Loucy (cell line): ENCODE measurements around the gene CHN2.

Source experiments
- H2AFZ ChIP-seq: fragments of 200-600 bp; sonication (generic); 2 replicates; pipeline ENCODE4 v1.6.0; 2016; ENCODE audit warnings: antibody characterized with exemption, mild to moderate bottlenecking, low read length, moderate library complexity
- H3F3A ChIP-seq: fragments of 200-600 bp; 2 replicates; pipeline ENCODE4 v1.6.0; 2016; ENCODE audit warnings: antibody characterized with exemption, low read depth, mild to moderate bottlenecking
- H3K27me3 ChIP-seq: fragments of 200-600 bp; sonication (generic); 2 replicates; pipeline ENCODE4 v1.6.1; 2014; ENCODE audit warnings: low read length, mild to moderate bottlenecking; ENCODE audit not compliant: insufficient read depth, poor library complexity, severe bottlenecking
- H3K36me3 ChIP-seq: fragments of 200-600 bp; sonication (generic); 2 replicates; pipeline ENCODE4 v1.6.1; 2016; ENCODE audit warnings: low read length; ENCODE audit not compliant: insufficient read depth
- H3K4me1 ChIP-seq: fragments of 200-600 bp; sonication (generic); 2 replicates; pipeline ENCODE4 v1.5.1; 2014; ENCODE audit warnings: low read length, mild to moderate bottlenecking; ENCODE audit not compliant: insufficient read depth, poor library complexity, severe bottlenecking
- H3K4me2 ChIP-seq: fragments of 200-600 bp; sonication (generic); 2 replicates; pipeline ENCODE4 v1.6.0; 2014; ENCODE audit warnings: antibody characterized with exemption, low read length, low read depth, mild to moderate bottlenecking; ENCODE audit not compliant: poor library complexity, severe bottlenecking
- H3K4me3 ChIP-seq: fragments of 200-600 bp; sonication (generic); 2 replicates; pipeline ENCODE4 v1.5.1; 2014; ENCODE audit warnings: low read length, mild to moderate bottlenecking, mixed read lengths; ENCODE audit not compliant: poor library complexity, severe bottlenecking
- H3K79me2 ChIP-seq: fragments of 200-600 bp; sonication (generic); 2 replicates; pipeline ENCODE4 v1.6.1; 2014; ENCODE audit warnings: low read length; ENCODE audit not compliant: insufficient read depth
- H3K9ac ChIP-seq: fragments of 200-600 bp; sonication (generic); 2 replicates; pipeline ENCODE4 v1.6.0; 2014; ENCODE audit warnings: mild to moderate bottlenecking, low read depth, low read length, moderate library complexity; ENCODE audit not compliant: poor library complexity, severe bottlenecking
- H3K9me2 ChIP-seq: fragments of 200-600 bp; sonication (generic); replicated peaks from 2 replicates; pipeline ENCODE4 v1.6.1; 2016; ENCODE audit warnings: low read depth, low read length, mixed read lengths
- H3K9me3 ChIP-seq: fragments of 200-600 bp; sonication (generic); 2 replicates; pipeline ENCODE4 v1.6.1; 2014; ENCODE audit warnings: mild to moderate bottlenecking, antibody characterized with exemption, low read length, low read depth; ENCODE audit not compliant: insufficient read depth
- H4K20me1 ChIP-seq: fragments of 200-600 bp; sonication (generic); 2 replicates; pipeline ENCODE4 v1.6.0; 2014; ENCODE audit warnings: antibody characterized with exemption, low read length, mild to moderate bottlenecking; ENCODE audit not compliant: insufficient read depth, poor library complexity, severe bottlenecking
- CTCF ChIP-seq: fragments of 200-600 bp; sonication (generic); conservative IDR thresholded peaks from 2 replicates; pipeline ENCODE4 v1.5.1; 2014; ENCODE audit warnings: mild to moderate bottlenecking, antibody characterized with exemption, low read length
- EZH2phosphoT487 ChIP-seq: fragments of 200-600 bp; IDR thresholded peaks from 2 replicates; pipeline ENCODE4 v1.6.1; 2018; ENCODE audit warnings: antibody characterized with exemption, mild to moderate bottlenecking, moderate library complexity, borderline replicate concordance

The CHN2 gene

GRCh38 chr7:29291723-29292618, 97.4 kb downstream of the CHN2 start:
- no peak overlapping the region for H2AFZ ChIP-seq
- no peaks in the 10 kb centered on the region for H3K79me2 ChIP-seq
- H4K20me1 ChIP-seq: no peaks in the 10 kb centered on the region
- H3F3A ChIP-seq: no peaks in the 10 kb centered on the region
- H3K4me3 ChIP-seq: no peak overlapping the region
- no peak overlapping the region for H3K9ac ChIP-seq
- no peaks in the 10 kb centered on the region for H3K36me3 ChIP-seq
- no peak overlapping the region for H3K4me2 ChIP-seq
- H3K9me3 ChIP-seq: no peaks in the 10 kb centered on the region
- no peaks in the 10 kb centered on the region for H3K9me2 ChIP-seq
- peaks cover 36% of the 10 kb centered on the region for H3K4me1 ChIP-seq
- no peaks in the 10 kb centered on the region for H3K27me3 ChIP-seq
- TF ChIP-seq CTCF (no peak), EZH2phosphoT487 (no peak)

- Histone ChIP-seq H3F3A (no peaks in the 10 kb centered on the region), H3K4me1 (peaks cover 26% of the 10 kb centered on the region), H3K79me2 (no peaks in the 10 kb centered on the region), H3K27me3 (no peaks in the 10 kb centered on the region), H3K36me3 (no peaks in the 10 kb centered on the region), H3K9me3 (no peaks in the 10 kb centered on the region), H2AFZ (no peak overlapping the region), H4K20me1 (no peaks in the 10 kb centered on the region), H3K4me3 (no peak overlapping the region), H3K9ac (no peak overlapping the region), H3K9me2 (no peaks in the 10 kb centered on the region), H3K4me2 (no peak overlapping the region)
- TF ChIP-seq CTCF: no peak
- no peak for TF ChIP-seq EZH2phosphoT487
These were observed 98.5 kb downstream of the CHN2 start for GRCh38 chr7:29292886-29293658.

- no peaks in the 10 kb centered on the region for H3K9me2 ChIP-seq
- no peak overlapping the region for H3K9ac ChIP-seq
- no peaks in the 10 kb centered on the region for H3F3A ChIP-seq
- no peaks in the 10 kb centered on the region for H3K36me3 ChIP-seq
- no peak overlapping the region for H3K4me2 ChIP-seq
- no peak for TF ChIP-seq EZH2phosphoT487
- TF ChIP-seq CTCF: no peak
- H2AFZ ChIP-seq: no peak overlapping the region
- H4K20me1 ChIP-seq: no peaks in the 10 kb centered on the region
- H3K79me2 ChIP-seq: no peaks in the 10 kb centered on the region
- H3K4me1 ChIP-seq: peaks cover 3% of the 10 kb centered on the region
- no peaks in the 10 kb centered on the region for H3K27me3 ChIP-seq
- H3K4me3 ChIP-seq: no peak overlapping the region
- no peaks in the 10 kb centered on the region for H3K9me3 ChIP-seq
These were observed 101.8 kb downstream of the CHN2 start for GRCh38 chr7:29296421-29296820.
